Left ventricle myocardium inferior (tissue), 1 donor: Measurements from ENCODE around the gene SLC22A17. TPM values are rescaled to one million over a fixed set of nuclear protein-coding genes. Genes with fewer than 3 reads are reported as not detected.

Experiments
- DNase-seq: peaks from one replicate; pipeline ENCODE4 v3.0.0-alpha.2; 2020
- H3K27ac ChIP-seq: fragments of 200-600 bp; replicated peaks from 2 replicates; pipeline ENCODE4 v1.8.0; 2021
- H3K27me3 ChIP-seq: fragments of 200-600 bp; 2 replicates; pipeline ENCODE4 v1.8.0; 2021; ENCODE audit warnings: low read depth
- H3K36me3 ChIP-seq: fragments of 200-600 bp; 2 replicates; pipeline ENCODE4 v1.8.0; 2021
- H3K4me1 ChIP-seq: fragments of 200-600 bp; 2 replicates; pipeline ENCODE4 v1.8.0; 2021
- H3K4me3 ChIP-seq: fragments of 200-600 bp; 2 replicates; pipeline ENCODE4 v1.8.0; 2021; ENCODE audit warnings: mild to moderate bottlenecking, moderate library complexity
- H3K9me3 ChIP-seq: fragments of 200-600 bp; replicated peaks from 2 replicates; pipeline ENCODE4 v1.8.0; 2021
- intact Hi-C: fragments of 100-400 bp; cut with micrococcal nuclease; formaldehyde crosslinking; loops from one replicate; pipeline ENCODE4 v1.11.0; 2022
- total RNA-seq: library from RNA; stranded (reverse); fragmentation: NEBNext Ultra II Directional; extraction: Animal tissue kit (Norgen Biotek cat#: 25700); gene quantifications from one replicate; pipeline ENCODE4 v1.2.1, GENCODE V29; 2021
- TF ChIP-seq, protein P1 (sequence below): fragments of 200-600 bp; IDR thresholded peaks from 2 replicates; pipeline ENCODE4 v1.8.0; 2021; ENCODE audit warnings: antibody characterized with exemption, mild to moderate bottlenecking, borderline replicate concordance
- donor health status: DM: no; HTN: yes; CAD: no; lungs with severe emphysema.

Gene SLC22A17
- total RNA-seq, 1 donor from 2014 or later = 9.7 TPM

GRCh38 chr14:23371865-23372264, 19.2 kb upstream of the SLC22A17 start:
- Histone ChIP-seq H3K27me3 (no peaks in the 10 kb centered on the region), H3K27ac (no peak overlapping the region), H3K4me1 (peaks cover 12% of the 10 kb centered on the region), H3K9me3 (no peaks in the 10 kb centered on the region), H3K36me3 (no peaks in the 10 kb centered on the region), H3K4me3 (no peak overlapping the region)
- TF ChIP-seq, protein P1, sequence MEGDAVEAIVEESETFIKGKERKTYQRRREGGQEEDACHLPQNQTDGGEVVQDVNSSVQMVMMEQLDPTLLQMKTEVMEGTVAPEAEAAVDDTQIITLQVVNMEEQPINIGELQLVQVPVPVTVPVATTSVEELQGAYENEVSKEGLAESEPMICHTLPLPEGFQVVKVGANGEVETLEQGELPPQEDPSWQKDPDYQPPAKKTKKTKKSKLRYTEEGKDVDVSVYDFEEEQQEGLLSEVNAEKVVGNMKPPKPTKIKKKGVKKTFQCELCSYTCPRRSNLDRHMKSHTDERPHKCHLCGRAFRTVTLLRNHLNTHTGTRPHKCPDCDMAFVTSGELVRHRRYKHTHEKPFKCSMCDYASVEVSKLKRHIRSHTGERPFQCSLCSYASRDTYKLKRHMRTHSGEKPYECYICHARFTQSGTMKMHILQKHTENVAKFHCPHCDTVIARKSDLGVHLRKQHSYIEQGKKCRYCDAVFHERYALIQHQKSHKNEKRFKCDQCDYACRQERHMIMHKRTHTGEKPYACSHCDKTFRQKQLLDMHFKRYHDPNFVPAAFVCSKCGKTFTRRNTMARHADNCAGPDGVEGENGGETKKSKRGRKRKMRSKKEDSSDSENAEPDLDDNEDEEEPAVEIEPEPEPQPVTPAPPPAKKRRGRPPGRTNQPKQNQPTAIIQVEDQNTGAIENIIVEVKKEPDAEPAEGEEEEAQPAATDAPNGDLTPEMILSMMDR = no peak
- no peak for DNase-seq
- intact Hi-C loops = no loop called here

DNA sequence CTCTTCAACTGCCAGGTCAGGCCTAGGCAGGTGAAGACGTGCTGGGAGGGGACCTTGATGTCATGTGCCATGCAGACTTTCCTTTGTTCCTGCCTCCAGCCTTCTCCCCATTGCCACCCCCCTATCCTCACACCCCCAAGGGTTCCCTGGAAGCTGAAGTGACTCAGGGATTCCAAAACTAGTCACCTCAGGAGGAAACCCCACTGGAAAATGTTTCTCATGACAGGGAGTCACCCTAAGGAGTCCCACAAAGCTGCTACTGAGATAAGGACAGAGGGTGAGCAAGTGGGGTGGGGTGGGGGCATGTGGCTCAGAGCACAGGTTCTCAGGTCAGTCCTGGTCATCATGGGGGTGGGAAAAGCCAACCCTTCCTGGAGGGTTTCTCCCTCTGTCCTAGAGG, 17.5 kb upstream of the SLC22A17 start:
- intact Hi-C loops = no loop called here
- TF ChIP-seq, protein P1 = no peak
- peaks cover 9% of the 10 kb centered on the region for H3K27me3 ChIP-seq

DNA sequence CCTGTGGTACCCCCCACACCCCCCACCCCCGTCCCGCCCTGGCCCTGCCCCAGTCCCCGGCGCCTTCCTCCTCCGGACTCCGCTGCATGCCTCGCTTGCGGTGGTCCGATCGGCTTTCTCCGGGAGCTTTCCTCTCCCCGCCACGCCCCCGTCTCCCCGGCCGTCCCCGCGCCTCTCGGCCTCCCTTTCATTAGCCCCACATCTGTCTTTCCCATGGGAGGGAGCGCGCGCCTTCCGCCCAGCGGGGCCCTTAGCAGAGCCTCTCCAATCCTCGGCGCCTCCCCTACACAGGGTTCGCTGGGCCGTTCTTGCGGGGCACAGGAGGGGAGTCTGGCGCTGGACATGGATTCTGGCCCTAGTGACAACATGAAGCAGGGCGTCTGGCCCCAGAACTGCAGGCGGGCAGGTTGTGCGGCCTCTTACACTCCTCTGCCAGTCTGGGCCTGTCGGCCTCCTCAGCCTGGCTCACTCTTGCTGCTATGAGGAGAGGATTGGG, 13.8 kb upstream of the SLC22A17 start:
- H3K27me3 ChIP-seq = peaks cover 27% of the 10 kb centered on the region
- TF ChIP-seq, protein P1 = no peak
- H3K4me3 ChIP-seq = peak overlapping the region; percentile 72
- intact Hi-C loops = no loop called here
- H3K4me1 ChIP-seq = peaks cover 33% of the 10 kb centered on the region
- H3K36me3 ChIP-seq = no peaks in the 10 kb centered on the region
- H3K27ac ChIP-seq = peak overlapping the region; percentile 90
- no peaks in the 10 kb centered on the region for H3K9me3 ChIP-seq
- DNase-seq = peak; percentile 79

More for the DNA sequence above, 17.5 kb upstream of the SLC22A17 start:
- Histone ChIP-seq H3K4me1 (peaks cover 16% of the 10 kb centered on the region), H3K9me3 (no peaks in the 10 kb centered on the region), H3K36me3 (no peaks in the 10 kb centered on the region), H3K4me3 (no peak overlapping the region), H3K27ac (no peak overlapping the region)
- no peak for DNase-seq

DNA sequence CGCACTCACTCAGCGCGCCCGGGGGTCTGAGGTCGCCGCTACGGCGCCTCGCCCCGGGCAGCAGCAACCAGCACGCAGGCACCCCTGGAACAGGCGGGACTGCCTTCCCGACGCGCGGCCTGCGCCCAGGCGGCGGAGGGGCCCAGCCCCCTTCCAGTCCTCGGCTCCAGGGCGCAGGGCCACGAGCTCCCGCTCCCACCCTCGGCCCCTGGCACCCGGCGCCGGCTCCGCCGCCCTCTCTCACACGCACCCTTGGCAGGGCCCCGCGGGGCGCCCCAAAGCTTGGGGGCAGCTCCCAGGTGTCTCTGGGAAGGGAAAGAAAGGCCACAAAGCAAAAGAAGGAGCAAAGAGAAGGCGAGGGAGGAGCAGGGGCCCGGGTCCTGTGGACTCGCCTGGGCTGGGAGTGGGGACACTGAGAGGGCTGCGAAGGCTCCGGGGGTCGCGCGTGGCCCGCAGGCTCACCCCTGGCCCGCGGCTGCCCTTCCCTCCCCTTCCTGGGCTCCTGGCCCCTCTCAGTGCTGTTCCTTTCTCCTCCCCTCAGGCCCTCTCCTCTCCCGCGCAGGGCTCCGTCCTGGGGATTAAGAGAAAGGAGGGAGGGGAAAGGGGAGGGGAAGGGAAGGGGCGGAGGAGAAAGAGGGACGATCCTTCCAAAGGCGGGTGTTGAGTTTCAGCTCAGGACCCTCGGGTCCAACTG, 13.2 kb upstream of the SLC22A17 start:
- H3K36me3 ChIP-seq = no peaks in the 10 kb centered on the region
- H3K27ac ChIP-seq = peak overlapping the region; percentile 90
- peak; percentile 50 for DNase-seq
- no peaks in the 10 kb centered on the region for H3K9me3 ChIP-seq
- intact Hi-C loops = no loop called here
- peak overlapping the region; percentile 72 for H3K4me3 ChIP-seq
- peaks cover 36% of the 10 kb centered on the region for H3K4me1 ChIP-seq
- TF ChIP-seq, protein P1 = no peak
- peaks cover 27% of the 10 kb centered on the region for H3K27me3 ChIP-seq

DNA sequence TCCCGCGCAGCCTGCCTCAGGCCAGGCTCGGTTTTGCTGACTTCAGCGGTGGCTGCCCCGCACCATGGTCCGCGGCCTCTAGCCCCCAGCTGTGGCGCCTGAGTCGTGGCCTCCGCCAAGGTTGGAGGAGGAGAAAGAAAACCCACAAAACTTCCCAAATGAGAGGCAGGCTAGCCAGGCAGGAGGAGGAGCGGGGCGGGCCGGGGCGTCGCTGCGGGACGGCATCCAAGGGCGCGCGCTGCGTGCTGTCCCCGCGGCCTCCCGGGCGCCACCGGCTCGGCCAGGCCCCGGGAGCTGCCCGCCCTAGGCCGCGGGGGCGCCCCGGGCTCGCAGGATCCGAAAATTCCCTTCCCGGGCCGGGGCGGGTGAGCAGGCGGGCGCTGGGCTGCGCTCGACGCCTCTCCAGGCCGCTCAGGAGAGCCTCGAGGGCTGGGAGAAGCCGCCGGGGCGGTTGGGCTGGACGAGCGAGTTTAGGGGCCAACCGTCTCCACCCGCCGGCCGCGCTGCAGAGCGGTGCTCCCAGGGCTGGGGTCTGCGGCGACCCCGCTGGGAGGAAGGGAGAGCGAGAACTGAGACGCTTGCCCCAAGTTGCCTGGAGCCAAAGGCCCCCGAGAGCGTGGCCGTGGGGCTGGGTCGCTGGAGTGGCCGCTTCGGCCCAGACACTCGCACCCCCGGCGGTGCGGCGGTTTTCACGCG, 12.5 kb upstream of the SLC22A17 start, which contains the start of gene EFS:
Gene EFS, minus strand, starts transcription at position 137 of the 696 bp plus-strand sequence. CDS start 147 bp downstream, outside the sequence.
- TF ChIP-seq, protein P1 = no peak
- intact Hi-C loops = no loop called here
- peak; percentile 69 for DNase-seq
- Histone ChIP-seq H3K36me3 (no peaks in the 10 kb centered on the region), H3K4me1 (peaks cover 36% of the 10 kb centered on the region), H3K27me3 (peaks cover 27% of the 10 kb centered on the region), H3K27ac (peak within 1 kb of the TSS; percentile 90), H3K4me3 (peak within 1 kb of the TSS; percentile 72), H3K9me3 (no peaks in the 10 kb centered on the region)
